Right renal cortex interstitium (tissue), 3 donors: ENCODE measurements around the gene CD1C. TPM values are rescaled to one million over a fixed set of nuclear protein-coding genes. Genes with fewer than 3 reads are reported as not detected.
"Not testable (repeated sequence)": the region's sequence is repeated elsewhere in the genome, so short reads cannot be mapped to it uniquely, and the experiment has no call there.

Experiments used
- DNase-seq, 3 donors: peaks; one replicate each; pipeline ENCODE4 v3.0.0-alpha.2; 2013; ENCODE audit warnings: low read depth in 3 of 3, low spot score in 2 of 3
- polyA plus RNA-seq, 3 donors: library from polyadenylated mRNA; unstranded; fragments of 120-200 nt; gene quantifications; one replicate each; pipeline ENCODE4 v1.2.1, GENCODE V29; 2013; ENCODE audit not compliant: insufficient read length in 3 of 3

Gene CD1C
- 1 to 10 TPM; 1.7 to 1.9 (median 1.9) TPM for polyA plus RNA-seq

GRCh38 chr1:158289811-158290210, at the start of gene CD1C:
TSS of gene CD1C (plus strand) at chr1:158289923. CDS start at chr1:158290065, 142 bp downstream.
- no peak for DNase-seq

DNA sequence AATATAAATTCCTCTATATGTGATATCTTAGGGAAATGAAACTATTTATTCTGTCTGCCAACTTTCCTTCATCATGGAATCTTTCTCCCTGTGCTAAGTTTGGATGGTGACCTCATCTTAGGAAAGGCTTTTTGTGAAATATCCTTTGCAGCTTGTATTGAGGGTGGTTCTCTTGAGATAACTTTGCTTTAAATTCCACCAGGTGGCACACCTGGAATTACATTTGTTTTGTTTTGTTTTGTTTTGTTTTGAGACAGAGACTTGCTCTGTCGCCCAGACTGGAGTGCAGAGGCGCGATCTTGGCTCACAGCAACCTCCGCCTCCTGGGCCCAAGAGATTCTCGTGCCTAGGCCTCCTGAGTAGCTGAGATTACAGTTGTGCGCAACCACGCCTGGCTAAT, 43.1 kb upstream of the CD1C start:
- no peak for DNase-seq

DNA sequence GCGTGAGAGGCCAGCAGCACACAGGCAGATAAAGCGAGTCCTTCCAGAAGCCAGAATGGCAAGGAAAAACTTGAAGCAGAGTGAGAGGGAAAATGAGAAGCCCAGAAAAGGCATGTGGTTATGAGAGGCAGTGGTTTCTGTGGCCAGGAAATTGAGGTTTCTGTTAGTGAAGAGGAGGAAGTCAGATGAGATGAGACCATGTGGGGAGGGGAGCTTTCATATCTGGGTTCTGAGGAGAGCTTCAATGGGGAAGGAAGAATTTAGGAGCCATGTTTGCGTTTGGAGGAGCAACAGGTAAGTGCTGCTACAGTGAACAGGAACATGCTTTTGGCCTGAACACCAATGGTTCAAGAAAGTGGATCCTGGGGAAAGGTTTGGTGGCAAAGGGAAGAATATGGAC, 41.6 kb upstream of the CD1C start:
- no peak for DNase-seq

GRCh38 chr1:158248771-158249170, 41.0 kb upstream of the CD1C start:
- no peak for DNase-seq

DNA sequence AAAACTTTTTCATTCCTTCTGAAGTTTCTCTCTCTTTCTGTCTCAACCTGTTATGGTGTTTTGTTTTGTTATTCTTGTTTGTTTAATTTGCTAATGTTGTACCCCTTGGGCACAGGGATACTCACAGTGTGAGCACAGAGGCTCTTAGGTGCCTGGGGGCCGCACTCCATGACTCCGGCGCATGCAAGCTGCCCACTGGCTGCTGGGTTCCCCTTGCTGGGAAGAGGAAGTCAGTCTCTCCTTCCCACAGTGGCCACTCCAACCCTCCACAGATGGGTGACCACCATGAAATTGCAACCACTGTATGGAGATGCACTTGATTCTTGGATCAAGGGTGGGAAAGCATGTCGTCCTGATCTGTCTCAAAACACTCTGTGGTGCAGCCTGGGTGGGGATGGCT, 40.1 kb upstream of the CD1C start:
- no peak for DNase-seq

DNA sequence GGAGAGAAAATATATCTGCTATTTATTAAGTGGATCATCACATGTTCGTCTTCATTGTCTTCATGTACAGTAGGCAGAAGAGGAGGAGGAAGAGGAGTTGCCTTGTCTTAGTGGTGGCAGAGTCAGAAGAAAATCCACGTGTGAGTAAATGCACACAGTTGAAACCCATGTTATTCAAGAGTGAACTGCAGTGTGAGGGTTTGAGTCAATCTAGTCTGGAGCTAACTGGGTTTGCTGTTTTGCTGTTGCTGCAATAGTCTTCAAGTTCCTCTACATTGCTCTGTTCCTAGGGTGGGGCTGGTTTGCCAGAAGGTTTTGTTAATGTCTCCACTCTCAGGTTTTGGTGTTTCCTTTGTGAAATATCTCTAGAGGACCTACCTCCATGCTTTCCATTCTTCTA, 38.6 kb upstream of the CD1C start:
- no peak for DNase-seq

DNA sequence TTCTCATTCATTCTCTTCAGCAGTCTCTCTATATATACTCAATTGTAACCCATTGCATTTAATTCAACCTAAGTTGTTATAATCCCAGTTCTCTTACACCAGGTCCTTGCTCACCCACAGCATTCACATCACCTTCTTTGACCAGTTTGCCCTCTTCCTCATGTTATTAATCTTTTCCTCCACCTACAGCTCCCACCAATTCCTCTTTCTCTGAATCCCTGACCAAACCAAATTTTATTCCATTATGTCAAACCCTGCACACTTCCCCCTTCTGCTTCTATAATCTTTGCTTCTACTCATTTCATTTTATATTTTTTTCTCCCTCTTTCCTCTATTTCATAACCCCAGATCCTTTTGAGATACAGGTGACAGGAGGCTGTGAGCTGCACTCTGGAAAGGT, 34.1 kb upstream of the CD1C start:
- no peak for DNase-seq

GRCh38 chr1:158256747-158257146, 33.0 kb upstream of the CD1C start:
- not testable (repeated sequence) for DNase-seq

DNA sequence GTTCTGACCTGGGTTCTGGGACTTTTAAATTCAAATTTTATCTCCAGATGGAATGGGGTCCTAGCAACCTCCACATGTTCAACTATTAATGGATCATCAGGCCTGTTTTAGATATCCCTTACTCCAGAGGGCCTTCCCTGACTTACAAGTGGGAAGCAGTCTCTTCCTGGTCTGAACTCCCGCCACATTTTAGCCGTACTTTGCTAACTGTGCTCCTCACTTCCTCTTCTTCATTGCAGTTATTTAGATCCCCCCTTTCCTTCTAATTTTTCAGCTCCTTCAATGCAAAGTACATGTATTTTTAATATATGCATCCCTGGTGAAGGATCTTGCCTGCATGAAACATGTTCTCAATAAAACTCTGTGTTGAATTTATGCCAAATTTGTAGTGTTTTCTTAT, 31.8 kb upstream of the CD1C start:
- no peak for DNase-seq

GRCh38 chr1:158259117-158259516, 30.6 kb upstream of the CD1C start:
- DNase-seq: no peak

GRCh38 chr1:158272681-158273080, 17.0 kb upstream of the CD1C start:
- DNase-seq: no peak

DNA sequence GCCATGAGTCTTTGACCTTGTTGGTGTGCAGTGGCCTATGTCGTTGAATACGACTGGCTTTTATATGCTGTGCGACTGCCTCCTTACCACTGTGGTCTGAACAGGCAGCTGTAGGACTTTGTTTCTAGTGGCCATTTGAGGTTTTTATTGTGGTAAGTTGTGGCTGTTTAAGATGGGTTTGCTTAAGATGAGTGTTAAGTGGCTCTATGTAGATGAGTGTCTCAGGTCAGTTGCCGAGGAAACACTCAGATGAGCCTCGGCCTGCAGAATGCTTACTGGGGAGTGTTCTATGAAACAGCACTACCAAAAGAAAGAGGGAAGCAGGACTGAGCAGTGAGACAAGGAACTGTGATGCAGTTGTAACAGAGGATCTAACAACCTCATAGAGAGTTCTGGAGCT, 14.9 kb upstream of the CD1C start:
- DNase-seq: no peak

GRCh38 chr1:158282421-158282820, 7.3 kb upstream of the CD1C start:
- not testable (repeated sequence) for DNase-seq

- DNase-seq: no peak
These were observed 5.8 kb upstream of the CD1C start for GRCh38 chr1:158283965-158284364.

- DNase-seq: no peak
These were observed 3.9 kb upstream of the CD1C start for GRCh38 chr1:158285756-158286241.

DNA sequence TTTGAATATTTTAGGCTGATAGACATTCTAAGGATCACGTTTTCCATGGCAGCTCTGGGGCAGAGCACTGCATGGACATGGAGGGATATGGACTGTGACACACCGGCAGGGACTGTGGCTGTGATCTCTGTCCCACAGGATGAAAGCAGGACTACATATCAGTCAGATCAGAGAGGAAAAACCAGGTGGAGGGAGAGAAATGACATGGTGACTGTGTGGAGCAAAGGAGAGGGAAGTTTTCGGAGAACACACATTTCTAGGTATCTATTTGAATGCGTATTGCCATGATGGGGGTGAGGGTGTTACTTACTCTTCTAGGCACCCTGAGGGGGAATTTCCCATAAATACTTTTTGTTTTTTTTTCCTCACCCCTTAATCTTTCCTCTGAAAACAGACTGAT, 3.2 kb upstream of the CD1C start:
- no peak for DNase-seq

- no peak for DNase-seq
These were observed 2.8 kb upstream of the CD1C start for GRCh38 chr1:158286941-158287346.

DNA sequence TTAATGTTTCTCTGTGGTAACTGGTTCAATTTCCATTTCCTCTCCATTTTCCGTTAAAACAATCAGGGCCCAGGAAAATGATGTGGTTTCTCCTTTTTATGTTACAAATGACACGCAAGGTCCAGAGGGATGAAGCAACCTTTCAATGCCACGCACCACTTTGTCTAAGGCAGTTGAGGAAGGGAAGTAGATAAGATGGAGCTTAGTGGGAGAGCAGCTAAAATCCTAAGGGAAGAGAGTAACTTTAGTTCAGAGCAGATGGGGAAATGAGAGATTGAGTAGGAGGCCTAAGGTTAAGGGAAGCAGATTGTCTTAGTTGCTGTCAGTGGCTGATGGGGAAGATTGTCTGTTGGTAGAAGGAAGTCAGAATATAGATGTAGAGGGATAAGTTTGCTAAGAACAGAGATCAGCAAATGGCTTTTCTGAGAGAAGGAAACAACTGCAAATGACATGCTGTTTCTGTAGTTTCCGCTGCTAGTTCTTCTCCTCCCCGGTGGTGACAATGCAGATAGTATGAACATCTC, 660 bp downstream of the CD1C start:
- no peak for DNase-seq

GRCh38 chr1:158295791-158296190, 6.1 kb downstream of the CD1C start:
- no peak for DNase-seq

- no peak for DNase-seq
These were observed 20.9 kb downstream of the CD1C start for GRCh38 chr1:158310623-158311022.

- no peak for DNase-seq
These were observed 21.3 kb downstream of the CD1C start for GRCh38 chr1:158311066-158311465.

GRCh38 chr1:158323866-158324265, 34.1 kb downstream of the CD1C start:
- no peak for DNase-seq

- no peak for DNase-seq
These were observed 34.7 kb downstream of the CD1C start for GRCh38 chr1:158324395-158324794.
